HCT116 (cell line): Measurements from ENCODE around the gene IRAG1. TPM values are rescaled to one million over a fixed set of nuclear protein-coding genes. Genes with fewer than 3 reads are reported as not detected.

ENCODE experiments used
- ATAC-seq: fragments of 200-7000 bp; cut with Tn5 transposase; 2 replicates; pipeline ENCODE4 v1.9.1; 2020; ENCODE audit warnings: mild to moderate bottlenecking, moderate library complexity
- BruUV-seq: library from RNA; stranded (reverse); fragments of 400-500 nt; replicated peaks from 2 replicates; lab custom pipeline; 2021; lab: Mats Ljungman, UMichigan
- CTCF ChIA-PET: fragments of 300-600 bp; sonication (Branson Sonifier 250); formaldehyde crosslinking; loops from one replicate; lab custom pipeline; 2021; ENCODE audit warnings: antibody characterized with exemption; lab: Charles Lee
- POLR2A ChIA-PET: fragments of 300-600, 350-600 bp; sonication (Branson Sonifier 250); formaldehyde crosslinking; loops from one replicate; lab custom pipeline; 2021; ENCODE audit warnings: antibody characterized with exemption; lab: Charles Lee
- RAD21 ChIA-PET, 2 experiments: fragments of 300-600 bp; sonication (Branson Sonifier 250); formaldehyde crosslinking; loops; one replicate each; lab custom pipeline; 2023; ENCODE audit warnings: low total read pairs in 2 of 2; ENCODE audit not compliant: uncharacterized antibody in 2 of 2, unreplicated experiment in 2 of 2, low non-redundant PET in 1 of 2; lab: Charles Lee
- DNase-seq: peaks from one replicate; pipeline ENCODE4 v3.0.0-alpha.2; 2010; ENCODE audit warnings: low read depth, low spot score
- H2AFZ ChIP-seq: fragments of 200-600 bp; shearing (Covaris generic), sonication (generic); 2 replicates; pipeline ENCODE4 v1.6.1; 2017; ENCODE audit warnings: low read depth, mixed run types, mixed read lengths, antibody characterized with exemption, low read length; ENCODE audit not compliant: poor library complexity, severe bottlenecking
- H3K27ac ChIP-seq: 2 replicates; pipeline ENCODE4 v1.5.1; 2012; ENCODE audit warnings: low read depth, low read length
- H3K27me3 ChIP-seq: fragments of 200-600 bp; sonication (generic); 2 replicates; pipeline ENCODE4 v1.6.1; 2016; ENCODE audit warnings: mixed run types, low read length, mixed read lengths; ENCODE audit not compliant: insufficient read depth
- H3K36me3 ChIP-seq, 2 experiments: fragments of 200-500 bp in 1 of 2; fragments of 200-600 bp in 1 of 2; sonication (Bioruptor generic) in 1 of 2; sonication (generic) in 1 of 2; 2 replicates each; pipeline versions ENCODE4 v1.5.1 to v1.6.1; 2014 to 2016; ENCODE audit warnings: low read length in 2 of 2, inconsistent platforms in 1 of 2, mixed read lengths in 1 of 2, mixed run types in 1 of 2; ENCODE audit not compliant: insufficient read depth in 2 of 2, control insufficient read depth in 1 of 2
- H3K4me1 ChIP-seq, 2 experiments: fragments of 200-600 bp in 1 of 2; sonication (generic) in 1 of 2; 2 replicates each; pipeline versions ENCODE4 v1.5.1 to v1.6.1; 2012 to 2017; ENCODE audit warnings: low read length in 2 of 2, inconsistent platforms in 1 of 2, mild to moderate bottlenecking in 1 of 2, mixed read lengths in 1 of 2, mixed run types in 1 of 2, moderate library complexity in 1 of 2; ENCODE audit not compliant: insufficient read depth in 2 of 2, control insufficient read depth in 1 of 2
- H3K4me2 ChIP-seq: fragments of 200-600 bp; sonication (generic); 2 replicates; pipeline ENCODE4 v1.6.1; 2017; ENCODE audit warnings: mixed run types, low read length, mixed read lengths
- H3K4me3 ChIP-seq, 2 experiments: fragments of 200-600 bp in 1 of 2; sonication (generic) in 1 of 2; replicated peaks in 1 of 2; 2 replicates each; pipeline ENCODE4 v1.5.1; 2011 to 2016; ENCODE audit warnings: low read length in 2 of 2, control low read depth in 1 of 2, low read depth in 1 of 2, mild to moderate bottlenecking in 1 of 2, mixed read lengths in 1 of 2, mixed run types in 1 of 2
- H3K79me2 ChIP-seq: fragments of 200-600 bp; sonication (generic); 2 replicates; pipeline ENCODE4 v1.6.1; 2017; ENCODE audit warnings: mild to moderate bottlenecking, mixed run types, low read length, moderate library complexity, mixed read lengths; ENCODE audit not compliant: insufficient read depth
- H3K9ac ChIP-seq: fragments of 200-600 bp; sonication (generic); 2 replicates; pipeline ENCODE4 v1.6.1; 2016; ENCODE audit warnings: low read length, mixed read lengths
- H3K9me2 ChIP-seq: fragments of 200-600 bp; sonication (generic), shearing (Covaris generic); 2 replicates; pipeline ENCODE4 v1.6.1; 2017; ENCODE audit warnings: mixed run types, mild to moderate bottlenecking, moderate library complexity; ENCODE audit not compliant: insufficient read depth
- H3K9me3 ChIP-seq, 2 experiments: fragments of 200-500 bp in 1 of 2; fragments of 200-600 bp in 1 of 2; sonication (Bioruptor generic) in 1 of 2; sonication (generic) in 1 of 2; 2 replicates each; pipeline ENCODE4 v1.6.1; 2014 to 2017; ENCODE audit warnings: low read length in 2 of 2, mixed read lengths in 2 of 2, inconsistent platforms in 1 of 2, low read depth in 1 of 2, mild to moderate bottlenecking in 1 of 2, mixed run types in 1 of 2, moderate library complexity in 1 of 2; ENCODE audit not compliant: control insufficient read depth in 1 of 2, insufficient read depth in 1 of 2
- H4K20me1 ChIP-seq: fragments of 200-600 bp; sonication (generic), shearing (Covaris generic); 2 replicates; pipeline ENCODE4 v1.6.1; 2017; ENCODE audit warnings: mixed run types, mild to moderate bottlenecking, moderate library complexity; ENCODE audit not compliant: insufficient read depth
- CBX3 ChIP-seq: IDR thresholded peaks from 2 replicates; pipeline ENCODE4 v1.6.1; 2012; ENCODE audit warnings: low read depth
- CEBPB ChIP-seq: IDR thresholded peaks from 2 replicates; pipeline ENCODE4 v1.6.1; 2012; ENCODE audit warnings: low read depth
- EZH2phosphoT487 ChIP-seq: fragments of 200-600 bp; IDR thresholded peaks from 2 replicates; pipeline ENCODE4 v1.6.1; 2018; ENCODE audit warnings: antibody characterized with exemption, borderline replicate concordance
- FOSL1 ChIP-seq: IDR thresholded peaks from 2 replicates; pipeline ENCODE4 v1.6.1; 2012; ENCODE audit warnings: low read depth
- JUND ChIP-seq: IDR thresholded peaks from 2 replicates; pipeline ENCODE4 v1.6.1; 2012
- SIN3A ChIP-seq: IDR thresholded peaks from 2 replicates; pipeline ENCODE4 v1.6.1; 2012; ENCODE audit warnings: low read depth
- SP1 ChIP-seq: IDR thresholded peaks from 2 replicates; pipeline ENCODE4 v1.6.1; 2012; ENCODE audit warnings: low read depth
- intact Hi-C: fragments of 100-400 bp; cut with micrococcal nuclease; formaldehyde crosslinking; loops from 2 replicates; pipeline ENCODE4 v1.10.0; 2022
- total RNA-seq: library from RNA; stranded (reverse); gene quantifications from one replicate; pipeline ENCODE4 v1.2.1, GENCODE V29; 2021; ENCODE audit not compliant: unreplicated experiment
- TF ChIP-seq, protein P1 (sequence below), 3 experiments: fragments of 200-600 bp in 1 of 3; sonication (generic) in 1 of 3; IDR thresholded peaks in 2 of 3; conservative IDR thresholded peaks in 1 of 3; 2 replicates each; pipeline ENCODE4 v1.5.1; 2012 to 2017; ENCODE audit warnings: low read depth in 2 of 3, low read length in 2 of 3, antibody characterized with exemption in 1 of 3, borderline replicate concordance in 1 of 3, control low read depth in 1 of 3, mild to moderate bottlenecking in 1 of 3, mixed read lengths in 1 of 3, mixed run types in 1 of 3, moderate library complexity in 1 of 3; ENCODE audit not compliant: insufficient read depth in 1 of 3
- TF ChIP-seq, protein P2 (sequence below): IDR thresholded peaks from 2 replicates; pipeline ENCODE4 v1.6.1; 2012; ENCODE audit warnings: low read depth
- TF ChIP-seq, protein P3 (sequence below): IDR thresholded peaks from 2 replicates; pipeline ENCODE4 v1.6.1; 2012

IRAG1 gene
- total RNA-seq, 1 experiment from 2014 or later: 3.7 TPM

DNA sequence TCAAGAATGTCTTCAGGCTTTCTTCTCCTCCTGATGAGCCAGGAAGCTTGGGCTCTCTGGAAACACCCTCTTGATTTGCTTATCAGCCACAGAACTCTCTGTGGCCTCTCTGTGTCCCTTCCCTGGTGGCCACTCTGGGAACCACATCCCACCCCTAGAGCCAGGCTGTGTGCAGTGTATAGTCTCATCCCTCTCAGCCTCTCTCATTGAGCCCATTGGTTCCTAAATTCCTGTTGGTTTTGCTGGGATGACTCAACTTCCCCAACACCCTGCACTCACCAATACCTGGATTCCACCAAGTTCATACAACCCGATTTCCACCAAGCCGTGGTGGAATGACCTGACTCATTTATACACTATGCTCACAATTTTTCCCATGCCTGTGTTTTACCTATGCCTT, 5.2 kb downstream of the IRAG1 start:
- ATAC-seq (peak; percentile 96), DNase-seq (peak; percentile 45)
- intact Hi-C loops: no loop called here
- Histone ChIP-seq H4K20me1 (no peaks in the 10 kb centered on the region), H3K36me3 (no peaks in the 10 kb centered on the region), H3K27ac (peak overlapping the region; percentile 52), H3K9me2 (no peaks in the 10 kb centered on the region), H3K4me2 (peak overlapping the region; percentile 43), H3K9me3 (no peaks in the 10 kb centered on the region), H2AFZ (peak overlapping the region; percentile 16), H3K27me3 (no peaks in the 10 kb centered on the region), H3K79me2 (no peaks in the 10 kb centered on the region), H3K4me1 (peaks cover 14 to 63% of the 10 kb centered on the region in 2 experiments), H3K9ac (peak overlapping the region; percentile 40), H3K4me3 (no peak overlapping the region)
- ChIA-PET CTCF (interaction anchor here (1.7 kb wide), 1 partner anchor 19 kb away, joined by 4 read pairs; no protein-coding TSS in a partner anchor), POLR2A (interaction anchor here (1.2 kb wide), 1 partner anchor 19 kb away, joined by 3 read pairs; no protein-coding TSS in a partner anchor), RAD21 (no interaction called here)
- BruUV-seq: no TSS peak
- TF ChIP-seq SIN3A: no peak
- peak; percentile 50; the same call in 1 of the 2 replicates for TF ChIP-seq FOSL1
- TF ChIP-seq, protein P1, sequence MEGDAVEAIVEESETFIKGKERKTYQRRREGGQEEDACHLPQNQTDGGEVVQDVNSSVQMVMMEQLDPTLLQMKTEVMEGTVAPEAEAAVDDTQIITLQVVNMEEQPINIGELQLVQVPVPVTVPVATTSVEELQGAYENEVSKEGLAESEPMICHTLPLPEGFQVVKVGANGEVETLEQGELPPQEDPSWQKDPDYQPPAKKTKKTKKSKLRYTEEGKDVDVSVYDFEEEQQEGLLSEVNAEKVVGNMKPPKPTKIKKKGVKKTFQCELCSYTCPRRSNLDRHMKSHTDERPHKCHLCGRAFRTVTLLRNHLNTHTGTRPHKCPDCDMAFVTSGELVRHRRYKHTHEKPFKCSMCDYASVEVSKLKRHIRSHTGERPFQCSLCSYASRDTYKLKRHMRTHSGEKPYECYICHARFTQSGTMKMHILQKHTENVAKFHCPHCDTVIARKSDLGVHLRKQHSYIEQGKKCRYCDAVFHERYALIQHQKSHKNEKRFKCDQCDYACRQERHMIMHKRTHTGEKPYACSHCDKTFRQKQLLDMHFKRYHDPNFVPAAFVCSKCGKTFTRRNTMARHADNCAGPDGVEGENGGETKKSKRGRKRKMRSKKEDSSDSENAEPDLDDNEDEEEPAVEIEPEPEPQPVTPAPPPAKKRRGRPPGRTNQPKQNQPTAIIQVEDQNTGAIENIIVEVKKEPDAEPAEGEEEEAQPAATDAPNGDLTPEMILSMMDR (IDR thresholded peaks at IDR 0.05 in 2 of 3, conservative IDR thresholded peaks at IDR 0.05 in 1 of 3; ENCODE audit: borderline replicate concordance in 1 of 3, insufficient read depth in 1 of 3, low read depth in 2 of 3, low read length in 2 of 3): peak in 2 of 3 experiments; percentile 68 to 80; a peak in 4 of 6 replicates
- peak; percentile 45; the same call in 1 of the 2 replicates for TF ChIP-seq SP1
- TF ChIP-seq CEBPB: no peak
- TF ChIP-seq, protein P2, sequence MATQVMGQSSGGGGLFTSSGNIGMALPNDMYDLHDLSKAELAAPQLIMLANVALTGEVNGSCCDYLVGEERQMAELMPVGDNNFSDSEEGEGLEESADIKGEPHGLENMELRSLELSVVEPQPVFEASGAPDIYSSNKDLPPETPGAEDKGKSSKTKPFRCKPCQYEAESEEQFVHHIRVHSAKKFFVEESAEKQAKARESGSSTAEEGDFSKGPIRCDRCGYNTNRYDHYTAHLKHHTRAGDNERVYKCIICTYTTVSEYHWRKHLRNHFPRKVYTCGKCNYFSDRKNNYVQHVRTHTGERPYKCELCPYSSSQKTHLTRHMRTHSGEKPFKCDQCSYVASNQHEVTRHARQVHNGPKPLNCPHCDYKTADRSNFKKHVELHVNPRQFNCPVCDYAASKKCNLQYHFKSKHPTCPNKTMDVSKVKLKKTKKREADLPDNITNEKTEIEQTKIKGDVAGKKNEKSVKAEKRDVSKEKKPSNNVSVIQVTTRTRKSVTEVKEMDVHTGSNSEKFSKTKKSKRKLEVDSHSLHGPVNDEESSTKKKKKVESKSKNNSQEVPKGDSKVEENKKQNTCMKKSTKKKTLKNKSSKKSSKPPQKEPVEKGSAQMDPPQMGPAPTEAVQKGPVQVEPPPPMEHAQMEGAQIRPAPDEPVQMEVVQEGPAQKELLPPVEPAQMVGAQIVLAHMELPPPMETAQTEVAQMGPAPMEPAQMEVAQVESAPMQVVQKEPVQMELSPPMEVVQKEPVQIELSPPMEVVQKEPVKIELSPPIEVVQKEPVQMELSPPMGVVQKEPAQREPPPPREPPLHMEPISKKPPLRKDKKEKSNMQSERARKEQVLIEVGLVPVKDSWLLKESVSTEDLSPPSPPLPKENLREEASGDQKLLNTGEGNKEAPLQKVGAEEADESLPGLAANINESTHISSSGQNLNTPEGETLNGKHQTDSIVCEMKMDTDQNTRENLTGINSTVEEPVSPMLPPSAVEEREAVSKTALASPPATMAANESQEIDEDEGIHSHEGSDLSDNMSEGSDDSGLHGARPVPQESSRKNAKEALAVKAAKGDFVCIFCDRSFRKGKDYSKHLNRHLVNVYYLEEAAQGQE: no peak
- 0 out of 2 replicates have a peak, but pooled peaks have one; percentile 34 for TF ChIP-seq CBX3
- TF ChIP-seq EZH2phosphoT487: no peak
- TF ChIP-seq, protein P3, sequence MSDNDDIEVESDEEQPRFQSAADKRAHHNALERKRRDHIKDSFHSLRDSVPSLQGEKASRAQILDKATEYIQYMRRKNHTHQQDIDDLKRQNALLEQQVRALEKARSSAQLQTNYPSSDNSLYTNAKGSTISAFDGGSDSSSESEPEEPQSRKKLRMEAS: no peak
- 0 out of 2 replicates have a peak, but pooled peaks have one; percentile 45 for TF ChIP-seq JUND
